HepG2 (cell line): ENCODE results near the gene GALR2. TPM values are rescaled to one million over a fixed set of nuclear protein-coding genes. Genes with fewer than 3 reads are reported as not detected.

ENCODE experiments used
- ARNTL ChIP-seq: sonication (generic); formaldehyde crosslinking; IDR thresholded peaks from 2 replicates; pipeline ENCODE4 v1.4.0; 2020; ENCODE audit warnings: mild to moderate bottlenecking, missing genetic modification reagents
- ATF6 ChIP-seq: sonication (generic); formaldehyde crosslinking; conservative IDR thresholded peaks from 2 replicates; pipeline ENCODE4 v1.4.0; 2020; ENCODE audit warnings: missing genetic modification reagents
- CBX2 ChIP-seq, 2 experiments: fragments of 200-600 bp in 1 of 2; sonication (generic); formaldehyde crosslinking in 1 of 2; IDR thresholded peaks; 2 replicates each; pipeline versions ENCODE4 v1.7.0 to v1.8.1; 2018 to 2022; ENCODE audit warnings: low read depth in 2 of 2, low read length in 1 of 2, mild to moderate bottlenecking in 1 of 2, missing genetic modification reagents in 1 of 2
- FUBP1 ChIP-seq: sonication (generic); formaldehyde crosslinking; IDR thresholded peaks from 2 replicates; pipeline ENCODE4 v1.5.1; 2020; ENCODE audit warnings: missing genetic modification reagents, mild to moderate bottlenecking, borderline replicate concordance
- GABPA ChIP-seq, 2 experiments: IDR thresholded peaks; 2 replicates each; pipeline ENCODE4 v1.6.1; 2011 to 2016; ENCODE audit warnings: low read depth in 2 of 2, low read length in 1 of 2, missing biosample characterization in 1 of 2, missing genetic modification characterization in 1 of 2
- KDM2A ChIP-seq: sonication (generic); formaldehyde crosslinking; IDR thresholded peaks from 2 replicates; pipeline ENCODE4 v1.4.0; 2020; ENCODE audit warnings: low read depth, missing genetic modification reagents, borderline replicate concordance
- LRRFIP1 ChIP-seq: sonication (generic); formaldehyde crosslinking; conservative IDR thresholded peaks from 2 replicates; pipeline ENCODE4 v1.4.0; 2020; ENCODE audit warnings: missing genetic modification reagents
- MTA1 ChIP-seq: sonication (generic); formaldehyde crosslinking; IDR thresholded peaks from 2 replicates; pipeline ENCODE4 v1.4.0; 2020; ENCODE audit warnings: missing genetic modification reagents, mild to moderate bottlenecking, borderline replicate concordance
- PCBP1 ChIP-seq: fragments of 200-400 bp; formaldehyde crosslinking; IDR thresholded peaks from 2 replicates; pipeline ENCODE4 v1.6.1; 2017; ENCODE audit warnings: mild to moderate bottlenecking, low read depth, low read length, borderline replicate concordance
- PRMT3 ChIP-seq: sonication (generic); formaldehyde crosslinking; IDR thresholded peaks from 2 replicates; pipeline ENCODE4 v1.8.1; 2022; ENCODE audit warnings: low read depth, mild to moderate bottlenecking, moderate library complexity, missing genetic modification reagents, borderline replicate concordance
- ZBTB1 ChIP-seq: sonication (generic); formaldehyde crosslinking; IDR thresholded peaks from 2 replicates; pipeline ENCODE4 v1.4.0; 2020; ENCODE audit warnings: missing genetic modification reagents, borderline replicate concordance
- ZBTB20 ChIP-seq: sonication (generic); formaldehyde crosslinking; IDR thresholded peaks from 2 replicates; pipeline ENCODE4 v1.8.1; 2023; ENCODE audit warnings: missing genetic modification reagents, low read depth, mild to moderate bottlenecking, borderline replicate concordance
- ZNF335 ChIP-seq: sonication (generic); formaldehyde crosslinking; IDR thresholded peaks from 2 replicates; pipeline ENCODE4 v1.4.0; 2020; ENCODE audit warnings: missing genetic modification reagents
- ZNF343 ChIP-seq: sonication (generic); formaldehyde crosslinking; IDR thresholded peaks from 2 replicates; pipeline ENCODE4 v1.4.0; 2020; ENCODE audit warnings: mild to moderate bottlenecking, missing genetic modification reagents
- ZNF414 ChIP-seq: sonication (generic); formaldehyde crosslinking; IDR thresholded peaks from 2 replicates; pipeline ENCODE4 v1.5.0; 2020; ENCODE audit warnings: missing genetic modification reagents
- ZNF580 ChIP-seq: IDR thresholded peaks from 2 replicates; pipeline ENCODE4 v1.6.1; 2016; ENCODE audit warnings: low read depth, borderline replicate concordance
- ZNF75D ChIP-seq: sonication (generic); formaldehyde crosslinking; IDR thresholded peaks from 2 replicates; pipeline ENCODE4 v1.8.1; 2023; ENCODE audit warnings: missing genetic modification reagents, mild to moderate bottlenecking, borderline replicate concordance
- ZSCAN21 ChIP-seq: sonication (generic); formaldehyde crosslinking; IDR thresholded peaks from 2 replicates; pipeline ENCODE4 v1.8.0; 2022; ENCODE audit warnings: mild to moderate bottlenecking, missing genetic modification reagents, moderate library complexity, borderline replicate concordance
- polyA plus RNA-seq, 8 experiments: library from polyadenylated mRNA; depleted of rRNA in 3 of 8; stranded (reverse) in 7 of 8; unstranded in 1 of 8; fragments of >200 nt; fragmentation: Illumina TruSeq in 4 of 8; extraction: Trizol in 4 of 8; gene quantifications; 2 replicates each; pipeline versions ENCODE4 v1.2.1 to v1.2.3, GENCODE V29; 2011 to 2016; ENCODE audit warnings: low read depth in 4 of 8, missing spikeins in 1 of 8, mixed read lengths in 1 of 8; ENCODE audit not compliant: insufficient read depth in 1 of 8
- total RNA-seq, 5 experiments: library from RNA; depleted of rRNA; stranded (reverse); fragments of >200 nt; fragmentation: Illumina TruSeq; extraction: Trizol; gene quantifications; 2 replicates each; pipeline ENCODE4 v1.2.3, GENCODE V29; 2016; ENCODE audit warnings: low read depth in 1 of 5

The GALR2 gene
- total and polyA plus RNA-seq, 2 of the 13 experiments (the other 11 are each of a cell fraction or from before 2014, with no cell fraction given): 0.48 to 0.58 TPM

- peak; percentile 45; the same call in 1 of the 2 replicates for TF ChIP-seq ZNF414 (CRISPR knock-in tag)
- TF ChIP-seq ZSCAN21 (CRISPR knock-in tag): peak; percentile 78
- peak; percentile 92 for TF ChIP-seq ZBTB20 (CRISPR knock-in tag)
- TF ChIP-seq GABPA (IDR thresholded peaks at IDR 0.05; ENCODE audit: low read depth, low read length): no peak
- peak; percentile 56; the same call in 1 of the 2 replicates for TF ChIP-seq GABPA (CRISPR knock-in tag; IDR thresholded peaks at IDR 0.05; ENCODE audit: low read depth)
- no peak for TF ChIP-seq PRMT3
- peak; percentile 65; the same call in 1 of the 2 replicates for TF ChIP-seq MTA1 (CRISPR knock-in tag)
- TF ChIP-seq ZNF343: peak; percentile 86; the same call in 1 of the 2 replicates
- TF ChIP-seq ATF6 (CRISPR knock-in tag): no peak
- no peak for TF ChIP-seq CBX2 (IDR thresholded peaks at IDR 0.05; ENCODE audit: low read depth, low read length)
- peak; percentile 90; the same call in 1 of the 2 replicates for TF ChIP-seq CBX2 (CRISPR knock-in tag; IDR thresholded peaks at IDR 0.05; ENCODE audit: low read depth)
- peak; percentile 7; the same call in 1 of the 2 replicates for TF ChIP-seq ZNF75D (CRISPR knock-in tag)
- no peak for TF ChIP-seq LRRFIP1 (CRISPR knock-in tag)
- no peak for TF ChIP-seq ZBTB1 (CRISPR knock-in tag)
- peak; percentile 76; the same call in 1 of the 2 replicates for TF ChIP-seq ARNTL (CRISPR knock-in tag)
- peak; percentile 69; the same call in 1 of the 2 replicates for TF ChIP-seq ZNF580
- TF ChIP-seq ZNF335 (CRISPR knock-in tag): peak; percentile 92
- peak; percentile 90 for TF ChIP-seq KDM2A
- no peak; the same call in 1 of the 2 replicates for TF ChIP-seq FUBP1 (CRISPR knock-in tag)
- TF ChIP-seq PCBP1: no peak
Measured at GRCh38 chr17:76072148-76072858, 2.3 kb upstream of the GALR2 start, which contains the start of gene SRP68 (continued).
